Stimulated activated CD8-positive, alpha-beta memory T cell treated with anti-CD3 and anti-CD28 coated beads, Interleukin-4, amount 100 ng/mL, for 4 hours (primary cell): ENCODE data around the gene TCIRG1.

Experiments
- DNase-seq, 2 donors: peaks; one replicate each; pipeline ENCODE4 v3.0.0-alpha.2; 2020; ENCODE audit warnings: low read depth in 2 of 2, low spot score in 1 of 2

The TCIRG1 gene

GRCh38 chr11:68037411-68038225 is 1.2 kb upstream of the TCIRG1 start:
- DNase-seq = no peak

- DNase-seq = no peak
These were observed 553 bp upstream of the TCIRG1 start for GRCh38 chr11:68038226-68038717.

- no peak for DNase-seq
These were observed 781 bp downstream of the TCIRG1 start for GRCh38 chr11:68039526-68040086.

GRCh38 chr11:68040101-68040956 is 1.5 kb downstream of the TCIRG1 start:
- no peak for DNase-seq

GRCh38 chr11:68040957-68041591 is 2.2 kb downstream of the TCIRG1 start:
- DNase-seq = no peak

- no peak for DNase-seq
These were observed 2.9 kb downstream of the TCIRG1 start for GRCh38 chr11:68041617-68042218.

- no peak for DNase-seq
These were observed 3.6 kb downstream of the TCIRG1 start for GRCh38 chr11:68042219-68043028.

GRCh38 chr11:68043029-68043348 is 4.2 kb downstream of the TCIRG1 start:
- no peak for DNase-seq

- no peak for DNase-seq
These were observed 4.7 kb downstream of the TCIRG1 start for GRCh38 chr11:68043349-68044144.

GRCh38 chr11:68044145-68044813 is 5.5 kb downstream of the TCIRG1 start:
- DNase-seq = no peak

GRCh38 chr11:68044898-68045351 is 6.1 kb downstream of the TCIRG1 start:
- no peak for DNase-seq

- DNase-seq = no peak
These were observed 8.8 kb downstream of the TCIRG1 start for GRCh38 chr11:68047437-68048290.

- no peak for DNase-seq
These were observed 10.1 kb downstream of the TCIRG1 start for GRCh38 chr11:68048681-68049508.

GRCh38 chr11:68049509-68050370 is 10.9 kb downstream of the TCIRG1 start:
- no peak for DNase-seq

- no peak for DNase-seq
These were observed 11.6 kb downstream of the TCIRG1 start for GRCh38 chr11:68050371-68050841.
